Measurements from ENCODE around the gene PML.
"Not testable (repeated sequence)": the region's sequence is repeated elsewhere in the genome, so short reads cannot be mapped to it uniquely, and the experiment has no call there.

The PML gene

GRCh38 chr15:73959012-73959581 lies 35.4 kb upstream of the PML start:
- DNase-seq: peak; percentile 52

- DNase-seq: no peak
Measured at GRCh38 chr15:73959801-73960200, 34.7 kb upstream of the PML start.

- not testable (repeated sequence) for DNase-seq
Measured at GRCh38 chr15:73960472-73961070, 33.9 kb upstream of the PML start.

GRCh38 chr15:73962433-73962832 lies 32.1 kb upstream of the PML start:
- DNase-seq: no peak

GRCh38 chr15:73964736-73965093 lies 29.8 kb upstream of the PML start:
- peak; percentile 87 for DNase-seq

GRCh38 chr15:73965094-73965757 lies 29.3 kb upstream of the PML start:
- DNase-seq: no peak

- DNase-seq: peak; percentile 36
Measured at GRCh38 chr15:73965758-73966113, 28.8 kb upstream of the PML start.

GRCh38 chr15:73968461-73968860 lies 26.1 kb upstream of the PML start:
- DNase-seq: no peak

- DNase-seq: no peak
Measured at GRCh38 chr15:73969151-73969759, 25.3 kb upstream of the PML start.

GRCh38 chr15:73972984-73973682 lies 21.4 kb upstream of the PML start:
- peak; percentile 83 for DNase-seq

GRCh38 chr15:73973683-73974200 lies 20.8 kb upstream of the PML start:
- not testable (repeated sequence) for DNase-seq

GRCh38 chr15:73975440-73976125 lies 18.9 kb upstream of the PML start:
- DNase-seq: peak; percentile 50

GRCh38 chr15:73978896-73979295 lies 15.6 kb upstream of the PML start:
- DNase-seq: no peak

- no peak for DNase-seq
Measured at GRCh38 chr15:73979636-73980035, 14.9 kb upstream of the PML start.

- DNase-seq: no peak
Measured at GRCh38 chr15:73981761-73982221, 12.7 kb upstream of the PML start.

- no peak for DNase-seq
Measured at GRCh38 chr15:73982222-73982962, 12.1 kb upstream of the PML start.

- DNase-seq: no peak
Measured at GRCh38 chr15:73983211-73983727, 11.2 kb upstream of the PML start.

GRCh38 chr15:73983773-73984172 lies 10.7 kb upstream of the PML start:
- DNase-seq: no peak

GRCh38 chr15:73984208-73984979 lies 10.1 kb upstream of the PML start:
- no peak for DNase-seq

GRCh38 chr15:73985101-73985873 lies 9.2 kb upstream of the PML start:
- DNase-seq: no peak

Data from CD4-positive, alpha-beta T cell treated with Interleukin-12 subunit alpha and Interleukin-12 subunit beta, for 1 hour (primary cell).